Measurements from ENCODE around the gene TTC39B.

TTC39B gene

GRCh38 chr9:15306068-15306756 is 804 bp downstream of the TTC39B start:
- peak; percentile 42 for DNase-seq
- in situ Hi-C loops (cut with MboI; ENCODE audit: low pct_unique_long_range_greater_than_20kb, low sequenced_read_pairs): no loop called here

- no peak for DNase-seq
- in situ Hi-C loops (cut with MboI; ENCODE audit: low pct_unique_long_range_greater_than_20kb, low sequenced_read_pairs): no loop called here
Observed at GRCh38 chr9:15305470-15305869, 1.5 kb downstream of the TTC39B start.

- no peak for DNase-seq
- in situ Hi-C loops (cut with MboI; ENCODE audit: low pct_unique_long_range_greater_than_20kb, low sequenced_read_pairs): no loop called here
Observed at GRCh38 chr9:15304632-15305031, 2.4 kb downstream of the TTC39B start.

GRCh38 chr9:15300218-15300617 is 6.8 kb downstream of the TTC39B start:
- DNase-seq: no peak
- in situ Hi-C loops (cut with MboI; ENCODE audit: low pct_unique_long_range_greater_than_20kb, low sequenced_read_pairs): no loop called here

GRCh38 chr9:15299374-15299939 is 7.6 kb downstream of the TTC39B start:
- DNase-seq: no peak
- in situ Hi-C loops (cut with MboI; ENCODE audit: low pct_unique_long_range_greater_than_20kb, low sequenced_read_pairs): loop anchor here (25.0 kb wide), 1 partner anchor 113 kb away; the partner anchor contains the start of gene SNAPC3

- DNase-seq: no peak
- in situ Hi-C loops (cut with MboI; ENCODE audit: low pct_unique_long_range_greater_than_20kb, low sequenced_read_pairs): loop anchor here (25.0 kb wide), 1 partner anchor 114 kb away; the partner anchor contains the start of gene SNAPC3
Observed at GRCh38 chr9:15298362-15298761, 8.7 kb downstream of the TTC39B start.

- in situ Hi-C loops (cut with MboI; ENCODE audit: low pct_unique_long_range_greater_than_20kb, low sequenced_read_pairs): loop anchor here (25.0 kb wide), 1 partner anchor 116 kb away; the partner anchor contains the start of gene SNAPC3
- peak; percentile 38 for DNase-seq
Observed at GRCh38 chr9:15295761-15296405, 11.1 kb downstream of the TTC39B start.

- in situ Hi-C loops (cut with MboI; ENCODE audit: low pct_unique_long_range_greater_than_20kb, low sequenced_read_pairs): loop anchor here (25.0 kb wide), 1 partner anchor 118 kb away; the partner anchor contains the start of gene SNAPC3
- no peak for DNase-seq
Observed at GRCh38 chr9:15294604-15295003, 12.4 kb downstream of the TTC39B start.

- no peak for DNase-seq
- in situ Hi-C loops (cut with MboI; ENCODE audit: low pct_unique_long_range_greater_than_20kb, low sequenced_read_pairs): loop anchor here (25.0 kb wide), 1 partner anchor 118 kb away; the partner anchor contains the start of gene SNAPC3
Observed at GRCh38 chr9:15293804-15294316, 13.2 kb downstream of the TTC39B start.

GRCh38 chr9:15293084-15293483 is 13.9 kb downstream of the TTC39B start:
- in situ Hi-C loops (cut with MboI; ENCODE audit: low pct_unique_long_range_greater_than_20kb, low sequenced_read_pairs): loop anchor here (25.0 kb wide), 1 partner anchor 119 kb away; the partner anchor contains the start of gene SNAPC3
- no peak for DNase-seq

- in situ Hi-C loops (cut with MboI; ENCODE audit: low pct_unique_long_range_greater_than_20kb, low sequenced_read_pairs): loop anchor here (25.0 kb wide), 1 partner anchor 123 kb away; the partner anchor contains the start of gene SNAPC3
- DNase-seq: no peak
Observed at GRCh38 chr9:15289603-15290002, 17.4 kb downstream of the TTC39B start.

GRCh38 chr9:15287309-15287708 is 19.7 kb downstream of the TTC39B start:
- no peak for DNase-seq
- in situ Hi-C loops (cut with MboI; ENCODE audit: low pct_unique_long_range_greater_than_20kb, low sequenced_read_pairs): loop anchor here (25.0 kb wide), 1 partner anchor 125 kb away; the partner anchor contains the start of gene SNAPC3

- peak; percentile 20 for DNase-seq
- in situ Hi-C loops (cut with MboI; ENCODE audit: low pct_unique_long_range_greater_than_20kb, low sequenced_read_pairs): loop anchor here (25.0 kb wide), 1 partner anchor 126 kb away; the partner anchor contains the start of gene SNAPC3
Observed at GRCh38 chr9:15286161-15286821, 20.7 kb downstream of the TTC39B start.

- no peak for DNase-seq
- in situ Hi-C loops (cut with MboI; ENCODE audit: low pct_unique_long_range_greater_than_20kb, low sequenced_read_pairs): loop anchor here (25.0 kb wide), 1 partner anchor 130 kb away; the partner anchor contains the start of gene SNAPC3
Observed at GRCh38 chr9:15282567-15283285, 24.3 kb downstream of the TTC39B start.

- no peak for DNase-seq
- in situ Hi-C loops (cut with MboI; ENCODE audit: low pct_unique_long_range_greater_than_20kb, low sequenced_read_pairs): loop anchor here (25.0 kb wide), 1 partner anchor 132 kb away; the partner anchor contains the start of gene SNAPC3
Observed at GRCh38 chr9:15280647-15281046, 26.4 kb downstream of the TTC39B start.

- in situ Hi-C loops (cut with MboI; ENCODE audit: low pct_unique_long_range_greater_than_20kb, low sequenced_read_pairs): loop anchor here (25.0 kb wide), 1 partner anchor 133 kb away; the partner anchor contains the start of gene SNAPC3
- no peak for DNase-seq
Observed at GRCh38 chr9:15278839-15279238, 28.2 kb downstream of the TTC39B start.

GRCh38 chr9:15278091-15278687 is 28.8 kb downstream of the TTC39B start:
- in situ Hi-C loops (cut with MboI; ENCODE audit: low pct_unique_long_range_greater_than_20kb, low sequenced_read_pairs): loop anchor here (25.0 kb wide), 1 partner anchor 134 kb away; the partner anchor contains the start of gene SNAPC3

More at GRCh38 chr9:15278091-15278687, 28.8 kb downstream of the TTC39B start:
- no peak for DNase-seq
